Coronary artery (tissue), 2 donors: Measurements from ENCODE around the gene SPDYE16.
"Not testable (repeated sequence)": the region's sequence is repeated elsewhere in the genome, so short reads cannot be mapped to it uniquely, and the experiment has no call there.

Experiments used
- DNase-seq: peaks from one replicate; pipeline ENCODE4 v3.0.0-alpha.2; 2017; ENCODE audit warnings: low spot score
- H3K27ac ChIP-seq, 2 donors: fragments of 200-600 bp; sonication (generic); one replicate each; pipeline ENCODE4 v1.5.1; 2016 to 2019
- H3K4me3 ChIP-seq: fragments of 200-600 bp; sonication (generic); 2 replicates; pipeline ENCODE4 v1.5.1; 2016; ENCODE audit warnings: mild to moderate bottlenecking, moderate library complexity

Gene SPDYE16

GRCh38 chr7:76482660-76483059, 60.4 kb downstream of the SPDYE16 start:
- peak; percentile 33 for DNase-seq
- H3K4me3 ChIP-seq, H3K27ac ChIP-seq: not testable (repeated sequence)
